GM12865 (cell line): Measurements from ENCODE around the gene TRAT1.

ENCODE experiments used
- DNase-seq: peaks from one replicate; pipeline ENCODE4 v3.0.0; 2010; ENCODE audit warnings: low read depth
- H3K4me3 ChIP-seq: 2 replicates; pipeline ENCODE4 v1.5.1; 2011; ENCODE audit warnings: mild to moderate bottlenecking, low read depth, low read length, control low read depth
- CTCF ChIP-seq: IDR thresholded peaks from 2 replicates; pipeline ENCODE4 v1.5.1; 2011; ENCODE audit warnings: low read length, control low read depth, low read depth, inconsistent platforms; ENCODE audit not compliant: insufficient read depth; ENCODE audit errors: missing control alignments

The TRAT1 gene

GRCh38 chr3:108822123-108822897 lies at the start of gene TRAT1:
TSS of gene TRAT1 (plus strand) at chr3:108822786. CDS start at chr3:108822928, 142 bp downstream.
- DNase-seq: peak; percentile 23
- TF ChIP-seq CTCF: no peak
- H3K4me3 ChIP-seq: no peak within 1 kb of the TSS

- no peak for DNase-seq
- TF ChIP-seq CTCF: no peak
- H3K4me3 ChIP-seq: no peak overlapping the region
These were observed 46.9 kb upstream of the TRAT1 start for GRCh38 chr3:108775649-108776048.

GRCh38 chr3:108779496-108779895 lies 43.1 kb upstream of the TRAT1 start:
- DNase-seq: no peak
- H3K4me3 ChIP-seq: no peak overlapping the region
- TF ChIP-seq CTCF: no peak

GRCh38 chr3:108780235-108780634 lies 42.4 kb upstream of the TRAT1 start:
- peak; percentile 1 for DNase-seq
- no peak for TF ChIP-seq CTCF
- no peak overlapping the region for H3K4me3 ChIP-seq

GRCh38 chr3:108791473-108791872 lies 31.1 kb upstream of the TRAT1 start:
- no peak for TF ChIP-seq CTCF
- H3K4me3 ChIP-seq: no peak overlapping the region
- DNase-seq: no peak

GRCh38 chr3:108804437-108804836 lies 18.1 kb upstream of the TRAT1 start:
- no peak for DNase-seq

More at GRCh38 chr3:108804437-108804836, 18.1 kb upstream of the TRAT1 start:
- no peak for TF ChIP-seq CTCF
- H3K4me3 ChIP-seq: no peak overlapping the region
